ENCODE data around the gene POLR1C.
"Not testable (repeated sequence)": the region's sequence is repeated elsewhere in the genome, so short reads cannot be mapped to it uniquely, and the experiment has no call there.

Gene POLR1C

GRCh38 chr6:43516697-43517504 is at the start of gene POLR1C, which contains the start of gene YIPF3:
Gene POLR1C, plus strand, starts transcription at chr6:43517089. Its CDS starts 21 bp downstream, at chr6:43517110.
Gene YIPF3, minus strand, starts transcription at chr6:43516926. Its CDS starts 119 bp downstream, at chr6:43516807.
- DNase-seq, result peak; percentile 95

GRCh38 chr6:43467265-43467664 is 49.6 kb upstream of the POLR1C start:
- DNase-seq, result not testable (repeated sequence)

- no peak for DNase-seq
These were observed 49.1 kb upstream of the POLR1C start for GRCh38 chr6:43467752-43468151.

- no peak for DNase-seq
These were observed 48.6 kb upstream of the POLR1C start for GRCh38 chr6:43468240-43468639.

GRCh38 chr6:43468748-43469681 is 47.9 kb upstream of the POLR1C start:
- DNase-seq, result no peak

GRCh38 chr6:43469947-43470346 is 46.9 kb upstream of the POLR1C start:
- DNase-seq, result no peak

- no peak for DNase-seq
These were observed 45.5 kb upstream of the POLR1C start for GRCh38 chr6:43471399-43471798.

GRCh38 chr6:43472515-43472914 is 44.4 kb upstream of the POLR1C start:
- DNase-seq, result no peak

GRCh38 chr6:43475516-43475915 is 41.4 kb upstream of the POLR1C start:
- DNase-seq, result no peak

GRCh38 chr6:43476746-43477145 is 40.1 kb upstream of the POLR1C start:
- DNase-seq, result no peak

GRCh38 chr6:43477235-43478007 is 39.5 kb upstream of the POLR1C start, which contains the start of gene TJAP1:
Gene TJAP1, plus strand, starts transcription at chr6:43477570. Its CDS starts 21,432 bp downstream, at chr6:43499002.
- peak; percentile 99 for DNase-seq

GRCh38 chr6:43478008-43478372 is 38.9 kb upstream of the POLR1C start:
- DNase-seq, result no peak

- DNase-seq, result no peak
These were observed 35.8 kb upstream of the POLR1C start for GRCh38 chr6:43481075-43481474.

GRCh38 chr6:43481591-43482236 is 35.2 kb upstream of the POLR1C start:
- no peak for DNase-seq

- DNase-seq, result no peak
These were observed 28.1 kb upstream of the POLR1C start for GRCh38 chr6:43488667-43489276.

- no peak for DNase-seq
These were observed 27.4 kb upstream of the POLR1C start for GRCh38 chr6:43489277-43490072.

- no peak for DNase-seq
These were observed 26.4 kb upstream of the POLR1C start for GRCh38 chr6:43490523-43490939.

GRCh38 chr6:43491750-43492661 is 24.9 kb upstream of the POLR1C start:
- DNase-seq, result no peak

GRCh38 chr6:43492673-43493072 is 24.2 kb upstream of the POLR1C start:
- no peak for DNase-seq

GRCh38 chr6:43493230-43493629 is 23.7 kb upstream of the POLR1C start:
- DNase-seq, result no peak
